GM23248 (cell line): ENCODE data around the gene MVB12B. TPM values are rescaled to one million over a fixed set of nuclear protein-coding genes. Genes with fewer than 3 reads are reported as not detected.

Source experiments
- DNase-seq: peaks from one replicate; pipeline ENCODE4 v3.0.0-alpha.2; 2015
- H2AFZ ChIP-seq: fragments of 200-600 bp; sonication (generic); 2 replicates; pipeline ENCODE4 v1.6.1; 2016; ENCODE audit warnings: antibody characterized with exemption
- H3F3A ChIP-seq: fragments of 200-600 bp; sonication (generic); 2 replicates; pipeline ENCODE4 v1.6.1; 2016; ENCODE audit warnings: mild to moderate bottlenecking, antibody characterized with exemption, mixed run types; ENCODE audit not compliant: insufficient read depth
- H3K27ac ChIP-seq: fragments of 200-600 bp; sonication (generic); 2 replicates; pipeline ENCODE4 v1.5.1; 2016; ENCODE audit warnings: mild to moderate bottlenecking
- H3K27me3 ChIP-seq: fragments of 200-600 bp; sonication (generic); replicated peaks from 2 replicates; pipeline ENCODE4 v1.6.1; 2016; ENCODE audit warnings: mild to moderate bottlenecking; ENCODE audit not compliant: insufficient read depth
- H3K36me3 ChIP-seq: fragments of 200-600 bp; sonication (generic); 2 replicates; pipeline ENCODE4 v1.6.1; 2016; ENCODE audit warnings: low read depth, mild to moderate bottlenecking
- H3K4me1 ChIP-seq: fragments of 200-600 bp; sonication (generic); 2 replicates; pipeline ENCODE4 v1.6.1; 2016; ENCODE audit warnings: mild to moderate bottlenecking; ENCODE audit not compliant: insufficient read depth
- H3K4me2 ChIP-seq: fragments of 200-600 bp; sonication (generic); one replicate; pipeline ENCODE4 v1.6.1; 2016; ENCODE audit warnings: mild to moderate bottlenecking; ENCODE audit not compliant: unreplicated experiment
- H3K4me3 ChIP-seq: fragments of 200-600 bp; sonication (generic); 2 replicates; pipeline ENCODE4 v1.5.1; 2016; ENCODE audit warnings: mild to moderate bottlenecking
- H3K79me2 ChIP-seq: fragments of 200-600 bp; sonication (generic); 2 replicates; pipeline ENCODE4 v1.6.1; 2016; ENCODE audit warnings: mild to moderate bottlenecking; ENCODE audit not compliant: insufficient read depth
- H3K9ac ChIP-seq: fragments of 200-600 bp; sonication (generic); 2 replicates; pipeline ENCODE4 v1.6.1; 2016; ENCODE audit warnings: mild to moderate bottlenecking
- H3K9me2 ChIP-seq: fragments of 200-600 bp; sonication (generic); 2 replicates; pipeline ENCODE4 v1.6.1; 2016; ENCODE audit warnings: mixed run types, mild to moderate bottlenecking, moderate library complexity; ENCODE audit not compliant: insufficient read depth
- H3K9me3 ChIP-seq: fragments of 200-600 bp; sonication (generic); one replicate; pipeline ENCODE4 v1.6.1; 2017; ENCODE audit warnings: low read depth
- H4K20me1 ChIP-seq: fragments of 200-600 bp; sonication (generic); 2 replicates; pipeline ENCODE4 v1.6.0; 2016; ENCODE audit not compliant: insufficient read depth
- EZH2 ChIP-seq: fragments of 200-600 bp; sonication (generic); IDR thresholded peaks from 2 replicates; pipeline ENCODE4 v1.6.1; 2018; ENCODE audit warnings: antibody characterized with exemption, mild to moderate bottlenecking; ENCODE audit not compliant: insufficient read depth, poor library complexity, severe bottlenecking
- EZH2phosphoT487 ChIP-seq: fragments of 200-600 bp; sonication (generic); IDR thresholded peaks from 2 replicates; pipeline ENCODE4 v1.6.1; 2018; ENCODE audit warnings: antibody characterized with exemption, moderate library complexity, mild to moderate bottlenecking, low read depth; ENCODE audit not compliant: insufficient read depth
- WGBS, 2 experiments: methylation state at CpG; one replicate each; pipeline ENCODE4 v1.1.6; 2015 to 2017; ENCODE audit warnings: low lambda C conversion rate in 2 of 2, low coverage in 1 of 2; ENCODE audit errors: missing lambda C conversion rate in 2 of 2; 5-methylcytosine and 5-hydroxymethylcytosine counted together
- in situ Hi-C: fragments of 300-500 bp; cut with MboI; formaldehyde crosslinking; loops from 2 replicates; pipeline ENCODE4 v1.15.0; 2020
- polyA plus RNA-seq: library from polyadenylated mRNA; unstranded; fragments of >200 nt; fragmentation: Nextera tagmentation; extraction: Ambion mirVana; gene quantifications from 2 replicates; pipeline ENCODE4 v1.2.1, GENCODE V29; 2016
- total RNA-seq: library from RNA; depleted of rRNA; stranded (reverse); fragments of >200 nt; shearing (Covaris generic); gene quantifications from 2 replicates; pipeline ENCODE4 v1.2.3, GENCODE V29; 2014

MVB12B gene
- total and polyA plus RNA-seq, 2 experiments from 2014 or later = 2.4 to 5.5 TPM

GRCh38 chr9:126418608-126419007, 92.0 kb downstream of the MVB12B start:
- no peaks in the 10 kb centered on the region for H3K9me2 ChIP-seq
- in situ Hi-C loops = no loop called here
- no peaks in the 10 kb centered on the region for H3F3A ChIP-seq
- no peaks in the 10 kb centered on the region for H3K27me3 ChIP-seq
- H3K27ac ChIP-seq = no peak overlapping the region
- H2AFZ ChIP-seq = no peak overlapping the region
- no peak for DNase-seq
- H3K4me2 ChIP-seq = no peak overlapping the region
- no peaks in the 10 kb centered on the region for H3K36me3 ChIP-seq
- no peak overlapping the region for H3K4me3 ChIP-seq
- TF ChIP-seq EZH2phosphoT487 (no peak), EZH2 (no peak)
- WGBS, 2 experiments = 82 to 92% methylated on average over 6 of the region's 6 CpGs
- H4K20me1 ChIP-seq = no peaks in the 10 kb centered on the region
- no peaks in the 10 kb centered on the region for H3K9me3 ChIP-seq
- peaks cover 5% of the 10 kb centered on the region for H3K4me1 ChIP-seq
- no peaks in the 10 kb centered on the region for H3K79me2 ChIP-seq
- no peak overlapping the region for H3K9ac ChIP-seq

GRCh38 chr9:126419475-126419874, 92.8 kb downstream of the MVB12B start:
- TF ChIP-seq EZH2 = no peak
- no peak for TF ChIP-seq EZH2phosphoT487

GRCh38 chr9:126420135-126420534, 93.5 kb downstream of the MVB12B start:
- H3K27ac ChIP-seq = no peak overlapping the region
- H3K4me1 ChIP-seq = peaks cover 5% of the 10 kb centered on the region
- H3K9ac ChIP-seq = no peak overlapping the region
- no peaks in the 10 kb centered on the region for H3K36me3 ChIP-seq
- no peaks in the 10 kb centered on the region for H3K27me3 ChIP-seq
- no peak overlapping the region for H3K4me2 ChIP-seq
- TF ChIP-seq EZH2 (no peak), EZH2phosphoT487 (no peak)
- H3F3A ChIP-seq = no peaks in the 10 kb centered on the region
- in situ Hi-C loops = no loop called here
- H2AFZ ChIP-seq = no peak overlapping the region
- no peaks in the 10 kb centered on the region for H4K20me1 ChIP-seq
- no peaks in the 10 kb centered on the region for H3K9me2 ChIP-seq
- no peak for DNase-seq
- H3K9me3 ChIP-seq = no peaks in the 10 kb centered on the region
- WGBS, 2 experiments = 89 to 93% methylated on average over 7 of the region's 7 CpGs
- H3K79me2 ChIP-seq = no peaks in the 10 kb centered on the region
- H3K4me3 ChIP-seq = no peak overlapping the region

More at GRCh38 chr9:126419475-126419874, 92.8 kb downstream of the MVB12B start:
- Histone ChIP-seq H3K27me3 (no peaks in the 10 kb centered on the region), H3K4me1 (peaks cover 5% of the 10 kb centered on the region), H3K4me3 (no peak overlapping the region), H3K27ac (no peak overlapping the region), H3K9me2 (no peaks in the 10 kb centered on the region), H3K9me3 (no peaks in the 10 kb centered on the region), H3K9ac (no peak overlapping the region), H3F3A (no peaks in the 10 kb centered on the region), H3K4me2 (no peak overlapping the region), H3K79me2 (no peaks in the 10 kb centered on the region), H3K36me3 (no peaks in the 10 kb centered on the region), H4K20me1 (no peaks in the 10 kb centered on the region), H2AFZ (no peak overlapping the region)
- 64 to 70% methylated on average over 6 of the region's 6 CpGs for WGBS, 2 experiments
- in situ Hi-C loops = no loop called here
- DNase-seq = no peak

- Histone ChIP-seq H3K36me3 (no peaks in the 10 kb centered on the region), H3K4me2 (no peak overlapping the region), H4K20me1 (no peaks in the 10 kb centered on the region), H3K4me1 (peaks cover 5% of the 10 kb centered on the region), H3K79me2 (no peaks in the 10 kb centered on the region), H3K9me3 (no peaks in the 10 kb centered on the region), H3K9me2 (no peaks in the 10 kb centered on the region), H2AFZ (no peak overlapping the region), H3K27ac (no peak overlapping the region), H3K9ac (no peak overlapping the region), H3K27me3 (no peaks in the 10 kb centered on the region), H3F3A (no peaks in the 10 kb centered on the region), H3K4me3 (no peak overlapping the region)
- peak; percentile 71 for DNase-seq
- 95 to 96% methylated on average over 17 of the region's 17 CpGs for WGBS, 2 experiments
- in situ Hi-C loops = no loop called here
- TF ChIP-seq EZH2 (no peak), EZH2phosphoT487 (no peak)
These were observed 94.3 kb downstream of the MVB12B start for GRCh38 chr9:126420643-126421564.
